Tibial nerve (tissue), 4 donors: ENCODE data around the gene TSSK3.

ENCODE experiments used
- CTCF ChIP-seq, 5 experiments: fragments of 200-600 bp in 3 of 5; fragments of 450-650 bp in 2 of 5; sonication (generic) in 3 of 5; IDR thresholded peaks; one replicate each; pipeline ENCODE4 v1.5.1; 2016 to 2019; ENCODE audit warnings: antibody characterized with exemption in 5 of 5, mild to moderate bottlenecking in 3 of 5, moderate library complexity in 2 of 5
- EP300 ChIP-seq, 2 donors: sonication (generic); formaldehyde crosslinking; IDR thresholded peaks; one replicate each; pipeline ENCODE4 v1.6.1; 2017; ENCODE audit warnings: antibody characterized with exemption in 2 of 2, mild to moderate bottlenecking in 1 of 2

- TF ChIP-seq CTCF (IDR thresholded peaks at IDR 0.05) (no peak), EP300 (IDR thresholded peaks at IDR 0.05) (no peak)
These were observed 30.0 kb downstream of the TSSK3 start for GRCh38 chr1:32392325-32392724.
